22Rv1 (cell line): Measurements from ENCODE around the gene FAM169A.
"Not testable (repeated sequence)": the region's sequence is repeated elsewhere in the genome, so short reads cannot be mapped to it uniquely, and the experiment has no call there.

ENCODE experiments used
- H3K27ac ChIP-seq: fragments of 450-650 bp; 2 replicates; pipeline ENCODE4 v1.5.1; 2017
- ZFX ChIP-seq: fragments of 450-650 bp; IDR thresholded peaks from 2 replicates; pipeline ENCODE4 v1.6.1; 2017; ENCODE audit warnings: antibody characterized with exemption, borderline replicate concordance
- TF ChIP-seq, protein P1 (sequence below): fragments of 450-650 bp; IDR thresholded peaks from 2 replicates; pipeline ENCODE4 v1.5.1; 2017; ENCODE audit warnings: mild to moderate bottlenecking

FAM169A gene

DNA sequence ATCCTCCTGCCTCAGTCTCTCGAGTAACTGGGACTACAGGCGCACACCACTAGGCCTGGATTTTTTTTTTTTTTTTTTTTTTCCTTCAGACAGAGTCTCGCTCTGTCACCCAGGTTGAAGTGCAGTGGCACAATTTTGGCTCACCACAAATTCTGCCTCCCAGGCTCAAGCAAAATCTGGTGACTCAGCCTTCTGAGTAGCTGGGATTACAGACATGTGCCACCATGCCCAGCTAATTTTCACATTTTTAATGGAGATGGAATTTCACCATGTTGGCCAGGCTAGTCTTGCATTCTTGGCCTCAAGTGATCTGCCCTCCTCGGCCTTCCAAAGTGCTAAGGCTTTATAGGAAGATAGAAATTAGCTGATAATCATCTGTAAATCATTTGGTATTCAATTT lies 55.3 kb downstream of the FAM169A start:
- TF ChIP-seq ZFX: no peak
- TF ChIP-seq, protein P1, sequence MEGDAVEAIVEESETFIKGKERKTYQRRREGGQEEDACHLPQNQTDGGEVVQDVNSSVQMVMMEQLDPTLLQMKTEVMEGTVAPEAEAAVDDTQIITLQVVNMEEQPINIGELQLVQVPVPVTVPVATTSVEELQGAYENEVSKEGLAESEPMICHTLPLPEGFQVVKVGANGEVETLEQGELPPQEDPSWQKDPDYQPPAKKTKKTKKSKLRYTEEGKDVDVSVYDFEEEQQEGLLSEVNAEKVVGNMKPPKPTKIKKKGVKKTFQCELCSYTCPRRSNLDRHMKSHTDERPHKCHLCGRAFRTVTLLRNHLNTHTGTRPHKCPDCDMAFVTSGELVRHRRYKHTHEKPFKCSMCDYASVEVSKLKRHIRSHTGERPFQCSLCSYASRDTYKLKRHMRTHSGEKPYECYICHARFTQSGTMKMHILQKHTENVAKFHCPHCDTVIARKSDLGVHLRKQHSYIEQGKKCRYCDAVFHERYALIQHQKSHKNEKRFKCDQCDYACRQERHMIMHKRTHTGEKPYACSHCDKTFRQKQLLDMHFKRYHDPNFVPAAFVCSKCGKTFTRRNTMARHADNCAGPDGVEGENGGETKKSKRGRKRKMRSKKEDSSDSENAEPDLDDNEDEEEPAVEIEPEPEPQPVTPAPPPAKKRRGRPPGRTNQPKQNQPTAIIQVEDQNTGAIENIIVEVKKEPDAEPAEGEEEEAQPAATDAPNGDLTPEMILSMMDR: no peak
- H3K27ac ChIP-seq: no peak overlapping the region

GRCh38 chr5:74801941-74802340 lies 64.2 kb downstream of the FAM169A start:
- no peak for TF ChIP-seq ZFX
- TF ChIP-seq, protein P1: no peak
- no peak overlapping the region for H3K27ac ChIP-seq

DNA sequence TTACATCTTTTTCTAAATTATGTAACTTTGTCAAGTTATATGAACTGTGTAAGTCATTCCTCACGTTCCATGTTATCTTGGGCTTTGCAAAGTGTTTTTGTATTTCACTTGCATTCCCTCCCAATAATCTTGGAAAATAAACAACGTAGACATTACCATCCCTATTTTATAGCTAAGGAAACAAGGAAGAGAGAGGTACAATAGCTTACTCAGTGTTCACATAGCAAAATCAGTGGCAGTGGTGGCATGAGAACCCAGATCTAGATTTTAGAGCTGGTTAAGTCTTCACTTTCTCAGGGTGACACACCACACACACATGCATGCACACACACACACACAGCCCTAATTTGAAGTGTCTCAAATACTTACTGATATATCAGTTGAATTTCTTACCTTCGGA lies 65.0 kb downstream of the FAM169A start:
- no peak overlapping the region for H3K27ac ChIP-seq
- TF ChIP-seq ZFX: no peak
- TF ChIP-seq, protein P1: no peak

DNA sequence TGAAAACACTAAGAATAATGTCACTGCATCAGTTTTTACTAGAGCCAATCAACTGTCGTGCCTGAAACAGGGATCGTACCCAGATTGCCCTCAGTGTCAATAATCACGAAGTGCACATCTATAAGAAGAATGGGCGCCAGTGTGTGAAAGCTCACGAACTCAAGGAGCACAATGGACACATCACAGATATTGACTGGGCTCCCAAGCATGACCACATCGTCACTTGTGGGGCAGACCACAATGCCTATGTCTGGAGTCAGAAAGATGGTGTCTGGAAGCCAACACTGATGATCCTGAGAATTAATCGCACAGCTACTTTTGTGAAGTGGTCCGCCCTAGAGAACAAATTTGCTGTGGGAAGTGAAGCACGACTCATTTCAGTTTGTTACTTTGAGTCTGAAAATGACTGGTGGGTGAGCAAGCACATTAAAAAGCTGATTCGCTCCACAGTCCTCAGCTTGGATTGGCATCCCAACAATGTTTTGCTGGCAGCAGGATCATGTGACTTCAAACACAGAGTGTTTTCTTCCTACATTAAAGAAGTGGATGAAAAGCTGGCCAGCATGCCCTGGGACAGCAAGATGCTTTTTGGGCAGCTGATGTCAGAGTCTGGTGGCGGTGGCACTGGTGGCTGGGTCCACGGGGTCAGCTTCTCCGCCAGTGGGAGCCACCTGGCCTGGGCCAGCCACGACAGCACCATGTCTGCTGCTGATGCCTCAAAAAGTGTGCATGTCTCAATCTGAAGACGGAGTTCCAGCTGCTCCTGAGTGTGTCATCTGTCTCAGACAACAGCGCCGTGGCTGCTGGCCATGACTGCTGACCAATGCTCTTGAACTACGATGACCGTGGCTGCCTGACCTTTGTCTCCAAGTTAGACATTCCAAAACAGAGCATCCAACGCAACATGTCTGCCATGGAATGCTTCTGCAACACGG lies 66.9 kb downstream of the FAM169A start:
- TF ChIP-seq, protein P1: no peak
- no peak for TF ChIP-seq ZFX
- H3K27ac ChIP-seq: no peak overlapping the region

DNA sequence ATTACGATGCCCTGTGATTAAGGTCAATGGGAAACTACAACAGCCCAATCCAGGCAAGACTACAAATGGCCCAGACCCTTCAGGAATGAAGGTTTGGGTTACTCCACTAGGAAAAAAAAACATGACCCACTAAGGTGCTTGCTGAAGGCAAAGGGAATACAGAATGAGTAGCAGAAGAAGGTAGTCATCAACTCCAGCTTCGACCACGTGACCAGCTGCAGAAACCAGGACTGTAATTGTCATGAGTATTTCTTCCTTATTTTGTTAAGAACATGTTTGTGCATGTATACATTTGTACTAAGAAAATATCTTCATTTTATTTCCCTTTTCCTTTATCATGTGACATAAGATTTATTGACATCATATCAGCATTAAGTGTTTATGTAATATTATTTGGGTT lies 74.5 kb downstream of the FAM169A start:
- not testable (repeated sequence) for H3K27ac ChIP-seq

- TF ChIP-seq, protein P1: no peak
- H3K27ac ChIP-seq: no peak overlapping the region
Measured at GRCh38 chr5:74787424-74787823, 78.8 kb downstream of the FAM169A start.

GRCh38 chr5:74786851-74787250 lies 79.3 kb downstream of the FAM169A start:
- no peak overlapping the region for H3K27ac ChIP-seq
- no peak for TF ChIP-seq ZFX
- TF ChIP-seq, protein P1: no peak

- TF ChIP-seq, protein P1: no peak
- TF ChIP-seq ZFX: no peak
- no peak overlapping the region for H3K27ac ChIP-seq
Measured at GRCh38 chr5:74778609-74779008, 87.6 kb downstream of the FAM169A start.
